ENCODE data around the gene DCANP1.

Gene DCANP1

DNA sequence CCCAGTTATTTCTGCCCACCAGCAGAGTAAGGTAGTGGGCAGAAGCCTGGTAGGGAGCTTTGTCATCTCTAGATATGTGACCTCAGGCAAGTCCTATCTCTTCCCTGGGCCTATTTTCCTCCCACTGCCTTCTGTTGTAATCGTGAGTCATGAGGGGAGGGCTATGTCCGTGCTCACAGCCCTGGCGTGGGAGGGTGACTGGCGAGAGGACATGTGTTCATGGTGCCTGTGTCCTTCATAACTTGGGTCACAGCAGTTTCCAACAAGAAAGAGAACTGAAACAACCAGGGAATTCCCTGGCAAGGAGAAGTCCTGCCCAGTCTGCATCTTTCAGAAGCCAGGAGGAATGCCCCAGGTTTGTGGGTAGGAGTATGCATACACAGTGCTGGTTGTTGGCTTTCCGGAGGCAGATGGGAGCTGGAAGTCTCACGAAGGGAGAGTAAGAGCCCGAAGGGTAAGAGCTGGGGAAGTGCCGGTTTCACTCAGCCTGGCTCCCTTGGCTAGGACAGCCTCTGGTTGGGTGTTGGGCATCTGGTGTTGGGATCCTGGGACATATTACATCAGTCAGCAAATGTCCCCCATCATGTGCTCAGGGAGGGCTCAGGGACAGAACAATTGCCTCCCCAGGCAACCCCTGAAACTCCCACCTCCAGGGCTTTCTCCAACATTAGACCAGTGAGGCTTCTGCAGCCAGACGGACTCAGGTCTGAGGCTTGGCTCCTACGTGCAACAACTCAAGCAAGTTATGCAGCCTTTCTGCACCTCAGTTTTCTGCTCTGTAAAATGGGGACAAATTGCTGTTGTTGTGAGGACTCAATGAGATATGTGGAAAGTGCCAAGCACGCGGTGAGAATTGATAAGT lies 9.3 kb upstream of the DCANP1 start:
- DNase-seq = peak; percentile 12 to 79

- DNase-seq = no peak
These were observed 8.7 kb upstream of the DCANP1 start for GRCh38 chr5:135455876-135456237.

GRCh38 chr5:135454946-135455345 lies 7.8 kb upstream of the DCANP1 start:
- DNase-seq = no peak

DNA sequence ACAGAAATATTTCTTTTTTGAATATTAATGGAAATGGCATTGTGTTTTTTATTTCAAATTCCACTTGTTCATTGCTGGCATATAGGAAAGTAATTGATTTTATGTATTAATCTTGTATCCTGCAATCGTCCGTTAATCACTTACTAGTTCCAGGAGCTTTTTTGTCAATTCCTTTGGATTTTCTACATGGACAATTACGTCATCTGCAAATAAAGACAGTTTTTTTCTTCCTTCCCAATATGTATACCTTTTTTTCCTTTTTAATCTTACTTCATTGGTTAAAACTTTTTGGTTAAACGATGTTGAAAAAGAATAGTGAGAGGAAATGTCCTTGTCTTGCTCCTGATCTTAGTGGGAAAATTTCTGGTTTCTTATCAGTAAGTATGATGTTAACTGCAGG lies 6.5 kb upstream of the DCANP1 start:
- DNase-seq = no peak

DNA sequence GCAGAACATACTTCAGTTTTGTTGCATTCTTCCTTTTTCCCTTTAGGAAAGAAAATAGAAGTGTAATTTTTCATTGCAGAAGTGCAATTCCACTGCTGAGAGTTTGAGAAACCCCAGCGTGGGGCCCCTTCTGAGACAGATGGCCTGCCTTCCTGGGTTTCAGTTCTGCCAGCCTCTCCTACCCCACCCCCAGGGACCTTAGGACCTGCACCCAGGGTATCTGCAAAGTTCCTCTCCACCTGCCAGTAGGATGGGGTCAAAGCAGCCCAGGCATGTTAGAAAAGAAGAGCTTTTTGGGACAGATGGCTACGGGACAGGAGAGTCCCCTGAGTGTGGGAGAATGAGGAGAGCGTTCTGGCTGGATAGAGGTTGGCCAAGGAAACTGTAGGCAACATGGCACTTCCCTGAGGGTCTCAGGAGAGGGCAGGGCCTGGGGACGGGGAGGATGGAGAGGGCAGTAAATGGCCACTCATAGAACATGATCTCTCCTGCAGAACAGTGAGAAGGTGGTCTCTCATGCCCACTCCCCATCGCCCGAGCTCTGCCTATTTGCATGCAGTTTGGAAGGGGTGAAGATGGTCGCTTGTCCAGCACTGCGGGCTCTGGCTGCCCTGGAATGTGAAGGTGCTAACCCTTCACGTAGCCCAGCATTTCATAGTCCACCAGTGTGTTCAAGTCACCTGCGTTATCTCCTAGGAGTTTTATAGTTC lies 5.3 kb upstream of the DCANP1 start, which contains the start of gene TIFAB:
TIFAB (minus strand) TSS at position 31 of the 710 bp plus-strand sequence. CDS start 2,412 bp downstream, outside the sequence.
- DNase-seq = no peak

DNA sequence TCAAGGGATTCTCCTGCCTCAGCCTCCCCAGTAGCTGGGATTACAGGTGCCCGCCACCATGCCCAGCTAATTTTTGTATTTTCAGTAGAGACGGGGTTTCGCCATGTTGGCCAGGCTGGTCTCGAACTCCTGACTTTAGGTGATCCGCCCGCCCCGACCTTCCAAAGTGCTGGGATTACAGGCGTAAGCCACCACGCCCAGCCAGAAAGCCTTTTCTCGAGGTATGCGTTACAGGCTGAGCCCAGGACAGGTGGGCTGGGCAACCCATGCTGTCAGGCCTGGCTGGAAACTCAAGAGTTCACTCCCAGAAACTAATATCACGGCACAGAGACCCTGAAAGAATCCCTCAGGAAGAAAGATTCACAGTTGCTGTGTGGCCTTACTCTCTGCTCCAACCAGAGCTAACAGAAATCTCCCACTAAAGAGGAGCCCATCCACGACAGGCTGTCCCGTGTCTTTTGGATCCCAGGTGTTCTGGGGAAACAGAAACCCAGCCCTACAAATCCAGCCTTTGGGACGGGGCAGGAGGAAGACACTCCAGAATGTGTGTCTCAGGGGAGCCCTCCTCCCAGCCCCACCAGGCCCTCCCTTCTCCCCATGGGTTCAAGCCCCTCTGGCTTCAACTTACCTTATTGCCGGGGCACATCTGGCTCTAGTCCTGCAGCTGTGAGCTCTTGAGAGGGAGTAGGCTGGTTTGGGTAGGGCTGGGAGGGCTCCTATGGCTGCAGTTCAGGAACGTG lies 4.6 kb upstream of the DCANP1 start:
- no peak for DNase-seq

GRCh38 chr5:135450952-135451351 lies 3.8 kb upstream of the DCANP1 start:
- DNase-seq = no peak

DNA sequence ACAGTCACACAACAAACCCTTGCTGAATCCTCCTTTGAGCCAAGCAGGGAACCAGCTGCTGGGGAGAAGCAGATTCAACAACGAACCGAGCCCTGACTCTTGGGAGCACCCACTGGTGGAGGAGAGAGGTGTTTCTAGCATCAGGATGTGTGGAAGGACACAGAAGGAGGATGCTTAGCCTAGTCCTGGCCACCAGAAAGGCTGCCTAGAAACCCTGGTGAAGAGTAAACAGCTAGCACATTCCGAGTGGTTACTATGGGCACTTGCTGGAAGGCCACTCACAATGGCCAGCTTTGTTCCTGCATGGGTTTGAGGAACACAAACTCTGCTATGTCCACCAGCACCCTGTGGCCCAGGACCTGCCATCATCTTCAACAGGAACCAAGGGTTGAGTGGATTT lies 3.2 kb upstream of the DCANP1 start:
- no peak for DNase-seq

DNA sequence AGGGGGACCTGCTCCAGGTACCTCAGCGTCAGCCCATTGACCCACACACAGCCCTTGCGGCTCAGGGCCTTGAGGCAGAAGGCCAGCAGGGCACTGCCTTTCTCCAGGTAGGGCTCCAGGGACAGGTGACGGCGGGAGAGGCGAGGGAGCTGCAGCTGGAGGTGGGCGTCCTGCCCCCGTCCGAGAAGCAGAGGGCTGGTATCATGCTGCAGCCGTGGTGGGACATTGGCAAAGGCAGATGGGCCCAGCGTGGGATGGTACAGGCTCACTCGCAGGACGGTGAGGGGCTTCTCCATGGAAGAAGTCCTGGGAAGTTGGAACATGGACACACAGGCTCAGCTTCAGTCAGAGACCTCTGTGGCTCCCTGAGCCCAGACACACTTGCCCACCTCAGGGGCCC lies 2.5 kb upstream of the DCANP1 start:
- DNase-seq = no peak

GRCh38 chr5:135448791-135449507 lies 1.8 kb upstream of the DCANP1 start:
- DNase-seq = no peak

DNA sequence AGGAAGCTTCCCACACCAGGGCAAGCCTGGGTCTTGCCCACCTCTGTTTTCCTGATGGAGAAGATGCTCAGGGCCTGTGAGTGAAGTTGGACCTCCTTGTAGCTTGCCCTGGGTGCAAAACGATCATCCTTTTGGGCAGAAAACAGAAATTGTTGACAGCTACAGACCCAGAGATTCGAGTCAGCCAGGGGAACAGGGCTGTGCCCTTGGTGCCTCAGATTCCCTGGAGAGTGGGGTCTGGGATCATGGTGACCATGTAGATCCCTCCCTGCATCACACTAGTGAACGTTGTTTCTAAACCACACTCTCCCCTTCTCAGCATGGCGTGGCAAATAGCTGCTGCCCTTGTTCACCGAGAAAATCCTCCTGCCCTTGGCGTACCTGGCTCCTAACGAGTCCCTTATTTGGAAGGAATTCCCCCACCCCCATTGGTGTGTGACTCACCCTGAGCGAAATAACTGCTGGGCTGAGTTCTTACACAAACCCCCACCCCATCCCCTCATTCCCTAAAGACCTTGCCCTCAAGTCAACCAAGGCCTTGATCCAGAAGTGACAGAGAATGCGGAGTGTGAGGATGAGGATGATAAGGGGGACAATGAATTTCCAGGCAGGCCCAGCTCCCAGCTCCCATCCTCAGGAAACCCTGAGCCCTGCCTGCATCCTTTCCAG lies 1.1 kb upstream of the DCANP1 start:
- DNase-seq = no peak

DNA sequence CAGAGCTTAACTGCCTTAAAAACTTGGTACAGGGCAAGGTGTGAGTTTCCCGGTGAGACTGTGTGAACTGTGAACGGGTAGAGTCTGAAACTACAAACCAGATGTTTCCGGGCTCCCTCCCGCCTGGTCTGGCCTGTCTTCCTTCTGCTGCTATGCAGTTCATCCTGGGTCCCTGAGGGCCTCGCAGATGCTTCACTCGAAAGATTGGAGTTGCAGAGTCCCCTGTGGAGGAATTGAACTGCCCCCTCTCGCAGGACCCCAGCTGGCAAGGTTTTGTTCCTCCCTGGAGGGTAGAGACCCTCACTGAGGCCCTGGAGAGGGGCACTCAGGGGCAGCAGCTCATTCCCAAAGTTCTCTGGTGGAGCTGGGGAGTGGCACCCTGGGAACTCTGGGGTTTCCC lies 533 bp downstream of the DCANP1 start:
- DNase-seq = no peak

- DNase-seq = no peak
These were observed 942 bp downstream of the DCANP1 start for GRCh38 chr5:135446206-135446605.

- no peak for DNase-seq
These were observed 1.7 kb downstream of the DCANP1 start for GRCh38 chr5:135445306-135445985.

- no peak for DNase-seq
These were observed 2.3 kb downstream of the DCANP1 start for GRCh38 chr5:135444881-135445280.

GRCh38 chr5:135444360-135444759 lies 2.8 kb downstream of the DCANP1 start:
- no peak for DNase-seq

GRCh38 chr5:135443161-135443960 lies 3.8 kb downstream of the DCANP1 start:
- DNase-seq = no peak

DNA sequence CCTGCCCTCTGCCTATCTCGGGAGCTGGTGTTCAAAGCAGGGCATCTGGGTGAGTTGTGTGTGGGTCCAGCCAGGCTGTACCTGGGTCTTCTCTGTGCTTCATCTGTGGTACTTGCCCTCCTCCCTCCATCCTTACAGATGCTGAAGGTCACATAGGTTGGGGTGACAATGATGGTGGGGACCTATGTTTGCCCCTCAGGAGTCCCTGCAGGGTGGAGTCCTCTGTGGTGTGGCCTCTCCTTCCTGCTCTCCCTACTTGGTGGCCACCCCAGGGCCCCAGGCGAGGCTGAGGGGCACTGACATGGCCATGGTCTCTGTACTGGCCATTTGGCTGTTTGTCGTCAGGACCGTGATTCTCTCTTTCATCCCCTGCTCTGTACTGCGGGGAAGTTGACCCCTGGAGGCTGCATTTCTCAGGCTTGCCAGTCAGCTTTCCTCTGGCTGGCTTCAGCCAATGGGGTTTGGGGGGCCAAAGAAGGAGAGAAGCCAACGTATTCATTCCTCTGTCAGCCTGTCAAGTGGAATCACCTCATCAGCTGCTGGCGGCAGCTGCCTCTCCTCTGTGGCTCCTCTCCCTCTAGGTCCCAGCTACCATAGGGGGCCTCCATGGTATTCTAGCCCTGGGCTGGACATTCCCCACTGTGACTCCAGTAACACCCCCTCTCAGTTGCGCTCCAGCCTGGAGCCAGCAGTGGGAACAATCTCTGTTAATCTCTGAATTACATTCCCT lies 4.6 kb downstream of the DCANP1 start:
- no peak for DNase-seq

DNA sequence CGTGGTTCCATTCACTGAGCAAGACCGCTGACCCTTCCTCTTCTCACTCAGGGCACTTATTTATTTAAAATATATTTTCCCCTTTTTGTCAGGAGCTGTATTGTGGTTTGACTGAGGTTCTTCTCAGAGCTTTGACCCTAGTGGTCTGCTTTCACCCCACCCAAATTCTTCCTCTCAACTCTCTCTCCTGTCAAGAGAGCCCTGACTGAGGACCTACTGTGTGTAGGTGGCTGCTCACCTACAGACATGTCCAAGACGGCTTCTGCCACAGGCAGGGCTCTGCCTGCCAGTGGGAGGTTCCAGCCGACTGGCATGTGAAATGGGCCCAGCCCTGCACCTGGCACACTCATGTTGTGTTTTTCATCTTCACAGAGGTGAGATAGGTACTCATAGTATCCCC lies 5.2 kb downstream of the DCANP1 start:
- no peak for DNase-seq

DNA sequence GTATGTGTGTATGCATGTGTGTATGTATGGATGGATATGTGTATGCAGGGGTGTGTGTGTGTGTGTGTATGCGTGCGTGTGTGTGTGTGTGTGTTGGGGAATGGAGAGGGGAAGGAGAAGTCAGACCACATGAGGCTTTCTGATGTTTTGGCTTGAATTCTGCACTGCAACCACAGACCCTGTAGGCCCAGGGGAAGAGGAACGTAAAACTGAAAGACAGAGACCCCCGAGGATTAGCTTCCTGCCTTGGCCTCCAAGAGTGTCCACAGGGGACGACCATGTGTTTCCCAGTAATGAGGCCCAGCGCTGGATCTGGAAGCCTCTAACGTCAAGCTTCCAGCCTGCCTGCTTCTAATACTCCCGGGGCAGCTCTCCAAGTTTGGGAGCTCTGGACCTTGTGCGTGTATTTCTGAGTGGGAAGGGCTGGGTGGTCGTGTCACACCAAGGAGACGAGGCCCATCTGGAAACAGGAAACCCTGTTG lies 5.8 kb downstream of the DCANP1 start:
- no peak for DNase-seq

Measured in CD4-positive, alpha-beta T cell treated with Interleukin-1 beta for 1 hour (primary cell).